Body of pancreas (tissue), 4 donors: Measurements from ENCODE around the gene RPL5.

Source experiments
- CTCF ChIP-seq, 7 experiments: fragments of 450-650 bp in 4 of 7; fragments of 200-600 bp in 3 of 7; sonication (generic) in 3 of 7; IDR thresholded peaks; one replicate each; pipeline ENCODE4 v1.5.1; 2016 to 2019; ENCODE audit warnings: antibody characterized with exemption in 7 of 7
- POLR2A ChIP-seq, 3 donors: fragments of 450-650 bp; IDR thresholded peaks; one replicate each; pipeline ENCODE4 v1.6.1; 2016; ENCODE audit warnings: antibody characterized with exemption in 3 of 3, mild to moderate bottlenecking in 2 of 3

GRCh38 chr1:92853299-92853698 lies 21.5 kb downstream of the RPL5 start:
- TF ChIP-seq CTCF (IDR thresholded peaks at IDR 0.05) = no peak
- no peak for TF ChIP-seq POLR2A (IDR thresholded peaks at IDR 0.05)
